ENCODE data around the gene SMCO2.
A peak's percentile ranks its signal among the peaks of the same experiment; 100 is the strongest.
"Not testable (repeated sequence)": the region's sequence is repeated elsewhere in the genome, so short reads cannot be mapped to it uniquely, and the experiment has no call there.

Gene SMCO2

DNA sequence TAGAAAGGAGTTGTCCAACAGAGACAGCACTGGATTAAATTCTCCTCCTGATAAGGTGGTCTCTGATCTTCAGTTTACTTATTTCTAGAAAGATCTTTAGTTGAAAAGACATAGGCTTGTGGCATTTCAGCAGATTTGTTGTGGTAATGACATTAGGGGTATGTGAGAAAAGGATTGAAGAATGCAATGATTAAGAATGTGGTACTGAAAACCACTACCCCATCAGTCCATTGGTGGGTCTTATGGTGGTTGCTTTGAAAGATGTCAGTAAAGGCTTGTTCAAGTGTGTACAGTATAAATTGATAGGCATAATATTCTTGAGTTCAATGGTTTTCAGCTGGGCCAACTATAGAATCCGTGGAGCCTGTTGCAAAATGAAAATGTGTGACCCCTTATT, 88.2 kb downstream of the SMCO2 start:
- Mint-ChIP-seq H3K9me3 (no peaks in the 10 kb centered on the region), H3K36me3 (peaks cover 9 to 20% of the 10 kb centered on the region in 2 donors), H3K27ac (peak overlapping the region; percentile 75), H3K4me1 (peaks cover 49 to 87% of the 10 kb centered on the region in 2 donors), H3K27me3 (no peaks in the 10 kb centered on the region), H3K4me3 (peak overlapping the region in 1 of 2 donors; percentile 12)
- DNase-seq (no peak), ATAC-seq (replicated peaks) (peak; percentile 45 to 59)

DNA sequence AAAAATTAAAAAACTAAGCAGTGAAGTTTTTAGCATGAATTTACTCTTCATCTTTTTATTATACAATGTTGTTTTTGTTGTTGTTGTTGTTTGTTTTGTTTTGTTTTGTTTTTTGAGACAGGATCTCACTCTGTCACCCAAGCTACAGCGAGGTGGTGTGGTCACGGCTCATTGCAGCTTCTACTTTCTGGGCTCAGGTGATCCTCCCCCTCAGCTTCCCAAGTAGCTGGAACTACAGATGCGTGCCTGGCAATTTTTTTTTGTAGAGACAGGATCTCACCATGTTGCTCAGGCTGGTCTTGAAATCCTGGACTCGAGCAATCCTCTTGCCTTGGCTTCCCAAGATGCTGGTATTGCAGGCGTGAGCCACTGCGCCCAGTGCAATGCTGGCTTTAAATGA, 88.8 kb downstream of the SMCO2 start:
- Mint-ChIP-seq H3K9me3 (no peaks in the 10 kb centered on the region), H3K4me3 (peak overlapping the region in 1 of 2 donors; percentile 40), H3K4me1 (peaks cover 47 to 81% of the 10 kb centered on the region in 2 donors), H3K36me3 (peaks cover 9 to 20% of the 10 kb centered on the region in 2 donors), H3K27me3 (no peaks in the 10 kb centered on the region), H3K27ac (no peak overlapping the region)
- ATAC-seq (replicated peaks) (no peak), DNase-seq (no peak)

DNA sequence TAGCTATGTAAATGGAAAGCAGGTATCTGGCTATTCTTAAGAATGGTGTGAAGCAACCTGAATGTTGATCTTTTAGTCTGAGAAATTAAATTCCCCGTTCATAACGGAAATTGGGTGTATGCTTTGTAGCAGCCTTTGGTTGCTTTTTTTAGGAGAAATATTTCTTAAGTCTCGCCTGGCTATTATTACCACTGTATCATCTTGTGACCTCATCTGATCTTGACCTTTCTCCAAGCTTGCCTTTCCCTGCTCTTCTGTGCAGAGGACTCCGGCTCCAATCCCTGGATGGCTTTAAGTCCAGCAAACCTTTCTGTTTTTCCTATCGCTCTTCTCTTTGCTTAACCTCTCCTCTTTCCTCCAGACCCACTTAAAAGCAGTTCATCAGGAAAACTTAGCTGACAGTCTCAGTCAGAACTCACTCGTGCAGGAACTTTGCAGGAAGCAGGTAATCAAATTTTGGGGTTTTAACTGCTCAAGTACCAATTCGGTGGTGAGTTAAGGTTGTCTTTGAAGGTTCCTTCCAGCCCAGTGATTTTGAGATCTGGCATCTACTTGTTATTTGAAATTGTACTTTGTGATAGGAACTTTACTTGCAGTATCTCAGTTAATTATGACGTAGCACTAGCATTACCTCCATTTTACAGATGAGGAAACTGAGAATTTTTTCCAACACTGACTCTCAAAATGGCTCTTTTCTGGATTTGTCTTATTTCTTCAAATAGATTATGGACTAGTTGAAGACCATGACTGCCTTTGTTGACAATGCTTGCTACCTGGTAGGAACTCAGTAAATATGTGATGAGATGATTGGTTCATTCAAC, 91.5 kb downstream of the SMCO2 start:
- DNase-seq (no peak), ATAC-seq (replicated peaks) (no peak)
- Mint-ChIP-seq H3K27me3 (no peaks in the 10 kb centered on the region), H3K27ac (peak overlapping the region; percentile 57), H3K4me1 (peaks cover 50 to 71% of the 10 kb centered on the region in 2 donors), H3K36me3 (peaks cover 9 to 20% of the 10 kb centered on the region in 2 donors), H3K4me3 (peak overlapping the region; percentile 45 to 51), H3K9me3 (no peaks in the 10 kb centered on the region)

DNA sequence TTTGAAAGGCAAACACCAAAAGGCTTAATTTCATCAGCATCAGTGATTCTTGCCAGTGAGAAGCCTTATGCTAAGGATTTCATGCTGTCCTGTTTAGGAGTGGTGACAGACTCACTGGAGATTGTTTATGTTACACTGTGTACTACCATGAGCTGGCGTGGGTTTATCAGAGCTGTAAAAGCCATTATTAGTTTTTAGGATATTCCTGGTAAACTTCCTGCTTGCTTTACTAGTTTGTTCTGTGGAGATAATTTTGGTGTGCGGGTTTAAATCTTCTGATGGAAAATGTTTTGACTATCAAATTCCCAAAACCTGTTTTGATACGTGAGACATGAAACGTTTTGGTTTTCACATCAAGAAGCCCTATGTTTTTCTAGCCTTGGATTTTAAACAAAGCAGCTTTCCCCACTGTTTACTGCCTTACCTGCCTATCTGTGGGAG, 92.7 kb downstream of the SMCO2 start:
- H3K36me3 Mint-ChIP-seq = peaks cover 7 to 21% of the 10 kb centered on the region in 2 donors
- H3K27me3 Mint-ChIP-seq = no peaks in the 10 kb centered on the region
- no peaks in the 10 kb centered on the region for H3K9me3 Mint-ChIP-seq
- H3K4me1 Mint-ChIP-seq = peaks cover 41 to 62% of the 10 kb centered on the region in 2 donors
- H3K4me3 Mint-ChIP-seq = no peak overlapping the region
- no peak overlapping the region for H3K27ac Mint-ChIP-seq
- no peak for ATAC-seq (replicated peaks)
- DNase-seq = no peak

DNA sequence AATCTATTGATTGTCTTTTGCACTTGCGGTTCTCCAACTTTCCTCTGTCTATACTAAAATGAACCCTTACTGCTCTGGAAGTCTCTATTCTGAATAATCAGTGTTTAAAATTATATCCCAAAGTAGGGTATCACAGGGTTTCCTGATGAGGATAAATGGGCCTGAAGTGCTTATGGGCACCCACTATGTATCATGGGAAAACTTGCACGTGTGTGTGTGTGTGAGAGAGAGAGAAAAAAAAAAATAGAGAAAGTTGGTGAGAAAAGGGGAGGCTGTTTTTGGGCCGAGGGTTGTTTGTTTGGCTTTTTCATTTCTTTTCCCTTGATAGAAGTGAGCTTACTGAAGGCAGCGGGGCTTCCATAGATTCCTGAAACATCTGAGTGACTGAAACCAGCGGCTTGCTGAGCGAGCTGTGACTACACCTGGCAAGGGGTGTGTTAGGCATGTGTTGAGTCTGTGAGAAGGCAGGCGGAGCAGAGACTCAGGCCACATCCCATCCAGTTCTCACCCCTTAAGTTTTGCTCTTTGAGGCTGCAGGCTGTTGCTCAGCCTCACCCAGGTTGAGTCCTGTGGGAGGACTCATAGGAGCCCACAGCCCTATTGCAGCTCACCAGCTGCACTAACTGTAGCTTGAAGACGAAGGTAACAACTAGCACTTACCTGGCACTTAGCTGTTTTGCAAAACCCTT, 94.6 kb downstream of the SMCO2 start:
- no peaks in the 10 kb centered on the region for H3K27me3 Mint-ChIP-seq
- H3K36me3 Mint-ChIP-seq = peaks cover 11 to 23% of the 10 kb centered on the region in 2 donors
- ATAC-seq (replicated peaks) (peak in 1 of 2 donors; percentile 31), DNase-seq (no peak)
- no peak overlapping the region for H3K27ac Mint-ChIP-seq
- peaks cover 0 to 3% of the 10 kb centered on the region in 2 donors for H3K9me3 Mint-ChIP-seq
- peaks cover 32 to 42% of the 10 kb centered on the region in 2 donors for H3K4me1 Mint-ChIP-seq
- H3K4me3 Mint-ChIP-seq = no peak overlapping the region

DNA sequence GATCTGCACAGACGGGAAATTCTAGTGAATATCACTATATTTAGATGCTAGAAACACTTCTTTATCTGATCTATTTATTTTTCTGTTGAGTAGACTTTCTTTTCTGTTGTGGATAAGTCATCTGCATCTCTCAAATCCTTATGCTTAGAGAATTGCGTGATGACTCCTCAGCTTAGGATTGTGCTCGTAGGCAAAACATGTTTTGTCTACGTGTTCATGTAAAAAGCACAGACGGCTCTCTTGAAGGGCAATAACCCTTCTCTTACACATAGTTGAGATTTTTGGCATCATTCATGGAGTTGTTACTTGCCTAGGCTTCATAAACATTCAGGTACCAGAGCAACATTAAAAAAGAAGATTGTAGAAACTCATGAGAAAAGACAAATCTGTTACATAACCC, 96.1 kb downstream of the SMCO2 start:
- ATAC-seq (replicated peaks) = no peak
- Mint-ChIP-seq H3K27ac (peak overlapping the region; percentile 20), H3K4me1 (peaks cover 29 to 30% of the 10 kb centered on the region in 2 donors), H3K4me3 (no peak overlapping the region), H3K36me3 (peaks cover 4 to 16% of the 10 kb centered on the region in 2 donors), H3K27me3 (no peaks in the 10 kb centered on the region), H3K9me3 (peaks cover 0 to 3% of the 10 kb centered on the region in 2 donors)
- no peak for DNase-seq

DNA sequence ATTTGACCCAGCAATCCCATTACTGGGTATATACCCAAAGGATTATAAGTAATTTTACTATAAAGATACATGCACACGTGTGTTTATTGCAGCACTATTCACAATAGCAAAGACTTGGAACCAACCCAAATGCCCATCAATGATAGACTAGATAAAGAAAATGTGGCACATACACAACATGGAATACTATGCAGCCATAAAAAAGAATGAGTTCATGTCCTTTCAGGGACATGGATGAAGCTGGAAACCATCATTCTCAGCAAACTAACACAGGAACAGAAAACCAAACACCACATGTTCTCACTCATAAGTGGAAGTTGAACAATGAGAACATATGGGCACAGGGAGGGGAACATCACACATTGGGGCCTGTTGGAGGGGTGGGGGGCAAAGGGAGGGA, 98.3 kb downstream of the SMCO2 start:
- not testable (repeated sequence) for H3K27ac Mint-ChIP-seq; ATAC-seq (replicated peaks); DNase-seq; H3K27me3 Mint-ChIP-seq; H3K9me3 Mint-ChIP-seq; H3K4me3 Mint-ChIP-seq
- peaks cover 32% of the 10 kb centered on the region in 2 donors for H3K4me1 Mint-ChIP-seq
- H3K36me3 Mint-ChIP-seq = peaks cover 4 to 12% of the 10 kb centered on the region in 2 donors

DNA sequence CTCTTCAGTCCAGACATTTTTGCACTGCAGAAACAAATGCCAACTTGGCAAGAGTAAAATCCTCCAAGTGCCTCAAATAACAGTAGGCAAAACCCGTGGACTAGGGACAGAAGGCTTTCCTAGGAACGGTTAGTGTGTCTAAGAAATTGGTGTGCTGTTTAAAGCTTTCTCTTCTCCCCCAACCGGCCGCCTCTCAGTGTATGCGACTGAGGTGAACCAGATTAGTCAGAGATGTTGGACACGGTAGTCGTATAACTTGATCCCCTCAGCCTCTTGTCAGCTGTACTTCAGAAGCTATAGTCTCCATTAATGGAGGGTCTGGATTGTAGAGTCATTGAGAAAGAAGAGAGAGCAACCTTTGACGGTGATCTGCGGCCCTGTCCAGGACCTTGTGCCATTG, 99.1 kb downstream of the SMCO2 start:
- H3K27me3 Mint-ChIP-seq = no peaks in the 10 kb centered on the region

DNA sequence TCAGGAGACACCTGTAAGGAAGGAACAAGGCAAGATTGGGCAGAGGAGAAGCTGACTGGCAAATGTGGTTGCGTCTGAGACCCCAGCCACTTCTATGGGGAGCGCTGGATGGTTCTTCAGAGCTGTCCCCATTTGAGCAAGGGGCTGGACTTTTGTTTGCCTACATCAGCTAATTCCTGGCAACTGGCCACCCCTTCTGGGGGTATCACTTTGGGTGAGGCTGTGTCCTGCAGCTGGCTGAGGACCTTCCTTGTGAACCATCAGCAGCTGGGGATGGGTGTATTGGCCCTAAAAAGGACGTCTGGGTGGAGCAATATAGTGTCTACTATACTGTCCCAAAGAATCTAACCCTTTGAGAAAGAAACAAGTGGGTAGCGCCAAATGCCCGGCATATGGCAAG, 101.1 kb downstream of the SMCO2 start:
- peaks cover 4 to 9% of the 10 kb centered on the region in 2 donors for H3K36me3 Mint-ChIP-seq
- DNase-seq = no peak
- no peak for ATAC-seq (replicated peaks)
- H3K4me1 Mint-ChIP-seq = peaks cover 28 to 32% of the 10 kb centered on the region in 2 donors
- H3K27me3 Mint-ChIP-seq = no peaks in the 10 kb centered on the region
- H3K4me3 Mint-ChIP-seq = no peak overlapping the region
- H3K27ac Mint-ChIP-seq = no peak overlapping the region
- peaks cover 0 to 3% of the 10 kb centered on the region in 2 donors for H3K9me3 Mint-ChIP-seq

More for the DNA sequence above, 99.1 kb downstream of the SMCO2 start:
- no peak for ATAC-seq (replicated peaks)
- peaks cover 4 to 12% of the 10 kb centered on the region in 2 donors for H3K36me3 Mint-ChIP-seq
- H3K27ac Mint-ChIP-seq = peak overlapping the region; percentile 10
- H3K4me3 Mint-ChIP-seq = no peak overlapping the region
- no peak for DNase-seq
- H3K4me1 Mint-ChIP-seq = peaks cover 35 to 40% of the 10 kb centered on the region in 2 donors
- peaks cover 0 to 3% of the 10 kb centered on the region in 2 donors for H3K9me3 Mint-ChIP-seq

DNA sequence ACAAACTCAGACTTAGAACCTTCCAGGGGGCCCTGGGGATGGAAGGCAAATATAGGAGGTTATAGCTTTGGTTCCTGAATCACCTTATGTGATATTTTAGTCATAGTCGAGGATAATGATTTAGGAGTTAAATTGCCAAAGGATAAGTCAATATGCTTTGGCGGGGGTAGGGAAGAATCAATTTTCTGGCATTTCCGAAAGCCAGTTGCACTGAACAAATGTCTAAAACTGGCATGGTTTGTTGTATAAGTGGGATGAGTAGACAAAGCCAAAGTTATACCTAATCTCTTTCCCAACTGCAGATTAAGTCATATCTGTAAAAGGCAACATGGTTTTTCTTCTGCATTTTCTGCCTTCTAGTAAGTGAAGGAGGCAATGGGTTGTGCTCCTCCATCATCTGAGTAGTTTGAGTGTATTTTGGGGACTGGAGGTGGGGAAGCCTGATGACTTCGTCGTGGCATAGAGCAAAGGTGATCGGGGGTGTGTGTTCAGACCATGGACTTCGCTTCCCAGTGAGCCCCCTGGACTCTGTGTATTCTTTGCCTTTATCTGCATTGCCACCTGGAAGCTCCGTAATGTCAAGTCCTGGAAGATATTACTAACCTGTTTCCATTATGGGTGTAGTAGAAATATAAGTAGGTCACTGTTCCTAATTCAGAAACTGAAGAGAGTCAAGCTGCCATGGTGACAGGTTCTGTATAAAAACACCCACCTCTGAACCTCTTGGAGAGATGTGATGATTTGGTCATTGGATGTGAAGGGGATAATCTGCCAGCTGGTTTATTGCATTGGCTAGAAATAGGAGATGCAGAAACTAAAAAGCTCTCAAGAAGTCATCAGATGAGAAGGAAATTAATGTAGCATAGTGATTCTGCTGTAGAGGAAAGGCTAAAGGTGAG, 102.0 kb downstream of the SMCO2 start:
- peak overlapping the region; percentile 78 for H3K27ac Mint-ChIP-seq
- peak overlapping the region in 1 of 2 donors; percentile 38 for H3K4me3 Mint-ChIP-seq
- ATAC-seq (replicated peaks) (peak; percentile 66 to 77), DNase-seq (peak; percentile 12)
- no peaks in the 10 kb centered on the region for H3K27me3 Mint-ChIP-seq
- H3K9me3 Mint-ChIP-seq = peaks cover 0 to 3% of the 10 kb centered on the region in 2 donors
- H3K4me1 Mint-ChIP-seq = peaks cover 37 to 41% of the 10 kb centered on the region in 2 donors
- peaks cover 4 to 14% of the 10 kb centered on the region in 2 donors for H3K36me3 Mint-ChIP-seq

DNA sequence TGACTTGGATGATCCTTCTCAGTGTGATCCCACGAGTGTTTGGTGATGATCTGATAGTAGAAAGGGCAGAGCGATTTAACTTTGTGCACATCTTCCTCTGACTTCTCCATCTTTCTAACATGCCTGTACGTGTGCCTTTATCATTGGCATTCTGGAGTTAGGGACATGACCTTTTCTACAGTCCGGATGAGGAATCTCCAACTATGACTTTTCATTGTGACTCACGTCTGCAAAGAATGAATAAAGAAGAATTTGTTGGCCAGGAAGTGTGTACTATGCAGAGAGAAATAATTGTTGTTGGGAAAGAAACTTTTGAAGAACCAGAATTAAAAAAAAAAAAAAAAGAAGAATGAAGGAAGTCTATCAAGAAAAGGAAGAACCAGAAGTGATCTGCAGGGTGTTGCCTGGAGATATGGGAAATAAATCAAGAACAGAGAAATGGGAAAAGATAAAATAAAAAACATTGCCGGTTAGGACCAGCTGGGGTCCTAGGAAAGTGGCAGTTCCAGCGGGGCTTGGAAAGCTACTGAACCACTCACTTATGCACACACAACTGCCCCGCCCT, 102.8 kb downstream of the SMCO2 start:
- Mint-ChIP-seq H3K9me3 (peaks cover 0 to 3% of the 10 kb centered on the region in 2 donors), H3K4me1 (peaks cover 41 to 49% of the 10 kb centered on the region in 2 donors), H3K4me3 (peak overlapping the region; percentile 3 to 38), H3K36me3 (peaks cover 2 to 13% of the 10 kb centered on the region in 2 donors), H3K27me3 (no peaks in the 10 kb centered on the region), H3K27ac (peak overlapping the region; percentile 28)
- no peak for ATAC-seq (replicated peaks)
- DNase-seq = no peak

DNA sequence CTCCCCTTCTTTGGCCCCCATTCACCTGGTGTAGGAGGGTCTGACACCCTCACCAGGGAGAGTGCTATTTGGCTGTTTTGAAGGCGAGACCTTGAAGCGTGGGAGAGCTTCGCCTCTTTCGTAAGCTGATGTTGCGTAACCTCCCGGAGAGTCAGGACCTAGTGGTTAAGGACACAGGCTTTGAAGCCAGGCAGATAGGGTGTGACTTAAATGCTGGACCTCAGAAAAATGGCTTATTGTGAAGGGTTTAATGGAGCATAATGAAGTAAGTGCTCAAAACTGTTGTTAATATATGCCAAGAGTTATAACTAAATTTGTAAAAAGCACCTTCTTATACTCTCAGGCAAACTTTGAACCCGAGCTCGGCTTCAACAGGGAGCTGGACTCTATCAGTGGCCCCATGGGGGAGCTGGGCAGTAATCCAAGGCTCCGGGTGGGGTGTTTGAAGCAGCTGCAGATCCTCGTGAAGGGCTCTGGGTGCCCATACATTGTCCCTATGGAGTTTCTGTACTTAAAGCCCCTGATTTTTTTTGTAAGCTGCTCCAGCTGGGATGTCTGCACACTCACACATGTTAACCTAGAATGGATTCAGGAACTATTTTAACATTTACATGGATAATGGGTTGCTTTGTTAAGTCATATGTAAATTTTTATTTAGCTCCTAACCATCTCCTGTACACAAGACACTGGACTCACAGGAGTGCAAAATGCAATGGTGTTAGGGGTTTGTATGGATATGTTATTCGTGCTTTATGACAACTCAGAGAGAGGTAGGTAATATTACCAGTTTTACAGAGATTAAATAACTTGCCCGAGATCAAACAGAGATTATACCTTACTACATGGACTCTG, 103.5 kb downstream of the SMCO2 start:
- ATAC-seq (replicated peaks) = no peak
- no peak for DNase-seq
- peak overlapping the region; percentile 3 to 38 for H3K4me3 Mint-ChIP-seq
- H3K4me1 Mint-ChIP-seq = peaks cover 47 to 56% of the 10 kb centered on the region in 2 donors
- H3K36me3 Mint-ChIP-seq = peaks cover 0 to 6% of the 10 kb centered on the region in 2 donors
- no peaks in the 10 kb centered on the region for H3K9me3 Mint-ChIP-seq
- no peak overlapping the region for H3K27ac Mint-ChIP-seq
- H3K27me3 Mint-ChIP-seq = no peaks in the 10 kb centered on the region

DNA sequence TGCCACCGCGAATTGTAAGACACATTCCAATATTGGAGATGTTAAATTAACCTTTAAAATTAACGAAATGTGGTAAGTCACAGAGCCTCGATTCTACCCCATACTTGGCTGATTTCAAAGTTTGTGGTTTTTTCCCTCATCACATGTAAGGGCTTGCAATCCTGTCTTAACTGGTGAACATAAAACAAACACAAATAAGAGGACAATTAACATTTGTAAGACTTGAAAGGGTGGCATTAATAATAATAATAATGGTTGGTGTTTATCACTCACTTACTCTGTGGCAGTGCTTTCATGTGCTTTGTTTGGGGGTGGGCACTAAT, 104.1 kb downstream of the SMCO2 start:
- Mint-ChIP-seq H3K4me3 (no peak overlapping the region), H3K27ac (no peak overlapping the region), H3K9me3 (no peaks in the 10 kb centered on the region), H3K4me1 (peaks cover 52 to 62% of the 10 kb centered on the region in 2 donors), H3K27me3 (no peaks in the 10 kb centered on the region), H3K36me3 (peaks cover 0 to 6% of the 10 kb centered on the region in 2 donors)
- DNase-seq = no peak
- ATAC-seq (replicated peaks) = no peak
